SK-N-SH treated with all-trans-retinoic acid at 6 μM for 48 hours (cell line): ENCODE measurements around the gene ABCC11.

Source experiments
- CREB5 ChIP-seq: fragments of 250-450 bp; sonication (Bioruptor Pico); IDR thresholded peaks from 2 replicates; pipeline ENCODE4 v1.5.1; 2020; ENCODE audit warnings: low read depth, mild to moderate bottlenecking, moderate library complexity
- ESRRG ChIP-seq: fragments of 250-450 bp; sonication (Bioruptor Pico); IDR thresholded peaks from 2 replicates; pipeline ENCODE4 v1.6.1; 2021; ENCODE audit warnings: mild to moderate bottlenecking
- ZFP3 ChIP-seq: fragments of 250-450 bp; sonication (Bioruptor Pico); IDR thresholded peaks from 2 replicates; pipeline ENCODE4 v1.5.0; 2020; ENCODE audit warnings: mild to moderate bottlenecking, moderate library complexity
- ZFP30 ChIP-seq: fragments of 450-650 bp; formaldehyde crosslinking; IDR thresholded peaks from 2 replicates; pipeline ENCODE4 v1.5.0; 2022; ENCODE audit warnings: mild to moderate bottlenecking, moderate library complexity
- TF ChIP-seq, protein P1 (sequence below): fragments of 250-450 bp; sonication (Bioruptor Pico); IDR thresholded peaks from 2 replicates; pipeline ENCODE4 v1.8.0; 2020; ENCODE audit warnings: mild to moderate bottlenecking, moderate library complexity, borderline replicate concordance

DNA sequence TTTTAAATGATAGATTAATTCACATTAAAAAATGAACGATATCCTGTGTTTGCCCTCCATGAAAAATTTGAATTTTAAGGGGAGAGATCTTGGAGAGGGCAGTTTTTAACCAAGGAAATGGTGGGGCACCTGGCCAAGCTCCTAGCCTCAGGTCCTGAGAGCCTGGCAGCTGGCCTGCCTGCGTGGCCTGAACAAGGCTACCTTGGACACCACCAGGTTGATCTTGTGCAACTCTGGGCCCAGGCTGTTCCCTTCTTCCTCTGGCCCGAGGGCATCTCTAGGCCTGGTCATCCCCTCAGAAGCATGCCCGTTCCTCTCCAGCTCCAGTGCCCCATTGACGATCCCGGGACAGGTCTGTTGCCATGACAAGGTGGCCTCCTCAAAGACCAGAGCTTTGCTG is 36.6 kb downstream of the ABCC11 start:
- TF ChIP-seq, protein P1, sequence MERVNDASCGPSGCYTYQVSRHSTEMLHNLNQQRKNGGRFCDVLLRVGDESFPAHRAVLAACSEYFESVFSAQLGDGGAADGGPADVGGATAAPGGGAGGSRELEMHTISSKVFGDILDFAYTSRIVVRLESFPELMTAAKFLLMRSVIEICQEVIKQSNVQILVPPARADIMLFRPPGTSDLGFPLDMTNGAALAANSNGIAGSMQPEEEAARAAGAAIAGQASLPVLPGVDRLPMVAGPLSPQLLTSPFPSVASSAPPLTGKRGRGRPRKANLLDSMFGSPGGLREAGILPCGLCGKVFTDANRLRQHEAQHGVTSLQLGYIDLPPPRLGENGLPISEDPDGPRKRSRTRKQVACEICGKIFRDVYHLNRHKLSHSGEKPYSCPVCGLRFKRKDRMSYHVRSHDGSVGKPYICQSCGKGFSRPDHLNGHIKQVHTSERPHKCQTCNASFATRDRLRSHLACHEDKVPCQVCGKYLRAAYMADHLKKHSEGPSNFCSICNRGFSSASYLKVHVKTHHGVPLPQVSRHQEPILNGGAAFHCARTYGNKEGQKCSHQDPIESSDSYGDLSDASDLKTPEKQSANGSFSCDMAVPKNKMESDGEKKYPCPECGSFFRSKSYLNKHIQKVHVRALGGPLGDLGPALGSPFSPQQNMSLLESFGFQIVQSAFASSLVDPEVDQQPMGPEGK (CRISPR knock-in tag) = no peak
- TF ChIP-seq ZFP30 (CRISPR knock-in tag) (no peak), CREB5 (no peak), ZFP3 (CRISPR knock-in tag) (no peak), ESRRG (CRISPR knock-in tag) (no peak)
